HEK293 (cell line): Measurements from ENCODE around the gene EPB41L2.

Experiments used
- CTCF ChIA-PET: fragments of 350-600 bp; formaldehyde crosslinking; extraction: SDS; loops from one replicate; lab custom pipeline; 2021; ENCODE audit warnings: antibody characterized with exemption; lab: Yijun Ruan, JAX
- POLR2A ChIA-PET: fragments of 300-600 bp; formaldehyde crosslinking; extraction: SDS; loops from one replicate; lab custom pipeline; 2020; ENCODE audit warnings: antibody characterized with exemption, inconsistent platforms; lab: Yijun Ruan, JAX
- H3K27ac ChIP-seq: fragments of 200-500 bp; sonication (Bioruptor generic); 2 replicates; pipeline ENCODE4 v1.5.1; 2014; ENCODE audit warnings: low read depth, low read length, control low read depth, inconsistent platforms; ENCODE audit errors: extremely low read depth
- H3K36me3 ChIP-seq, 2 experiments: fragments of 200-500 bp in 1 of 2; sonication (Bioruptor generic) in 1 of 2; 1 replicate in 1 of 2; 2 replicates in 1 of 2; pipeline ENCODE4 v1.5.1; 2014 to 2017; ENCODE audit warnings: inconsistent platforms in 2 of 2, low read length in 2 of 2; ENCODE audit not compliant: control insufficient read depth in 2 of 2, insufficient read depth in 1 of 2
- H3K4me1 ChIP-seq: fragments of 200-500 bp; sonication (Bioruptor generic); 2 replicates; pipeline ENCODE4 v1.5.1; 2014; ENCODE audit warnings: mild to moderate bottlenecking, low read length, inconsistent platforms; ENCODE audit not compliant: control insufficient read depth, insufficient read depth
- H3K4me3 ChIP-seq: 2 replicates; pipeline ENCODE4 v1.5.1; 2011; ENCODE audit warnings: low read depth, mild to moderate bottlenecking, control low read depth, low read length, moderate library complexity
- H3K9me3 ChIP-seq: fragments of 200-500 bp; sonication (Bioruptor generic); 2 replicates; pipeline ENCODE4 v1.5.1; 2014; ENCODE audit warnings: low read depth, low read length, inconsistent platforms; ENCODE audit not compliant: control insufficient read depth, insufficient read depth
- GLI4 ChIP-seq: fragments of 450-650 bp; formaldehyde crosslinking; IDR thresholded peaks from 2 replicates; pipeline ENCODE4 v1.5.1; 2016; ENCODE audit warnings: missing biosample characterization, missing genetic modification characterization
- MEIS1 ChIP-seq: sonication (generic); formaldehyde crosslinking; IDR thresholded peaks from 2 replicates; pipeline ENCODE4 v1.8.1; 2022; ENCODE audit warnings: missing genetic modification reagents, mild to moderate bottlenecking, borderline replicate concordance
- SP7 ChIP-seq: fragments of 450-650 bp; formaldehyde crosslinking; IDR thresholded peaks from 2 replicates; pipeline ENCODE4 v1.5.1; 2016; ENCODE audit warnings: missing biosample characterization, missing genetic modification characterization
- ZBTB17 ChIP-seq: fragments of 450-650 bp; formaldehyde crosslinking; IDR thresholded peaks from 2 replicates; pipeline ENCODE4 v1.5.1; 2016; ENCODE audit warnings: missing biosample characterization, missing genetic modification characterization
- ZNF114 ChIP-seq: fragments of 450-650 bp; formaldehyde crosslinking; IDR thresholded peaks from 2 replicates; pipeline ENCODE4 v1.5.0; 2017; ENCODE audit warnings: missing biosample characterization, missing genetic modification characterization
- ZNF133 ChIP-seq: fragments of 450-650 bp; formaldehyde crosslinking; IDR thresholded peaks from 2 replicates; pipeline ENCODE4 v1.5.1; 2016; ENCODE audit warnings: missing biosample characterization, missing genetic modification characterization
- ZNF138 ChIP-seq: fragments of 450-650 bp; formaldehyde crosslinking; IDR thresholded peaks from 2 replicates; pipeline ENCODE4 v1.5.1; 2016; ENCODE audit warnings: missing biosample characterization, missing genetic modification characterization, borderline replicate concordance
- ZNF2 ChIP-seq: fragments of 450-650 bp; formaldehyde crosslinking; IDR thresholded peaks from 2 replicates; pipeline ENCODE4 v1.5.1; 2016; ENCODE audit warnings: missing biosample characterization, missing genetic modification characterization
- ZNF292 ChIP-seq: fragments of 450-650 bp; formaldehyde crosslinking; IDR thresholded peaks from 2 replicates; pipeline ENCODE4 v1.5.1; 2016; ENCODE audit warnings: low read depth, missing biosample characterization, missing genetic modification characterization, borderline replicate concordance
- ZNF335 ChIP-seq: fragments of 450-650 bp; formaldehyde crosslinking; conservative IDR thresholded peaks from 2 replicates; pipeline ENCODE4 v1.5.1; 2016; ENCODE audit warnings: missing biosample characterization, missing genetic modification characterization
- ZNF558 ChIP-seq: fragments of 450-650 bp; formaldehyde crosslinking; IDR thresholded peaks from 2 replicates; pipeline ENCODE4 v1.5.1; 2016; ENCODE audit warnings: missing biosample characterization, missing genetic modification characterization
- ZNF654 ChIP-seq: fragments of 450-650 bp; formaldehyde crosslinking; IDR thresholded peaks from 2 replicates; pipeline ENCODE4 v1.5.1; 2016; ENCODE audit warnings: low read depth, missing biosample characterization, missing genetic modification characterization
- ZNF664 ChIP-seq: fragments of 450-650 bp; formaldehyde crosslinking; IDR thresholded peaks from 2 replicates; pipeline ENCODE4 v1.5.1; 2016; ENCODE audit warnings: missing biosample characterization, missing genetic modification characterization
- ZNF777 ChIP-seq: fragments of 450-650 bp; formaldehyde crosslinking; IDR thresholded peaks from 2 replicates; pipeline ENCODE4 v1.5.1; 2017; ENCODE audit warnings: missing biosample characterization, missing genetic modification characterization, borderline replicate concordance
- ZNF791 ChIP-seq: fragments of 450-650 bp; formaldehyde crosslinking; IDR thresholded peaks from 2 replicates; pipeline ENCODE4 v1.5.1; 2016; ENCODE audit warnings: missing biosample characterization, missing genetic modification characterization
- ZSCAN16 ChIP-seq: fragments of 450-650 bp; formaldehyde crosslinking; IDR thresholded peaks from 2 replicates; pipeline ENCODE4 v1.5.1; 2016; ENCODE audit warnings: missing biosample characterization, missing genetic modification characterization
- TF ChIP-seq, protein P1 (sequence below): fragments of 450-650 bp; formaldehyde crosslinking; IDR thresholded peaks from 2 replicates; pipeline ENCODE4 v1.5.0; 2017; ENCODE audit warnings: missing biosample characterization, missing genetic modification characterization, borderline replicate concordance
- TF ChIP-seq, protein P2 (sequence below): fragments of 450-650 bp; formaldehyde crosslinking; IDR thresholded peaks from 2 replicates; pipeline ENCODE4 v1.5.1; 2016; ENCODE audit warnings: missing biosample characterization, missing genetic modification characterization
- TF ChIP-seq, protein P3 (sequence below): IDR thresholded peaks from 2 replicates; pipeline ENCODE4 v1.6.1; 2011; ENCODE audit warnings: mild to moderate bottlenecking, low read depth, low read length, borderline replicate concordance
- TF ChIP-seq, protein P4 (sequence below): fragments of 450-650 bp; IDR thresholded peaks from 2 replicates; pipeline ENCODE4 v1.5.1; 2018; ENCODE audit warnings: missing biosample characterization, mild to moderate bottlenecking, missing genetic modification characterization
- TF ChIP-seq, protein P5 (sequence below): fragments of 450-650 bp; formaldehyde crosslinking; IDR thresholded peaks from 2 replicates; pipeline ENCODE4 v1.5.1; 2016; ENCODE audit warnings: missing biosample characterization, missing genetic modification characterization

Gene EPB41L2

DNA sequence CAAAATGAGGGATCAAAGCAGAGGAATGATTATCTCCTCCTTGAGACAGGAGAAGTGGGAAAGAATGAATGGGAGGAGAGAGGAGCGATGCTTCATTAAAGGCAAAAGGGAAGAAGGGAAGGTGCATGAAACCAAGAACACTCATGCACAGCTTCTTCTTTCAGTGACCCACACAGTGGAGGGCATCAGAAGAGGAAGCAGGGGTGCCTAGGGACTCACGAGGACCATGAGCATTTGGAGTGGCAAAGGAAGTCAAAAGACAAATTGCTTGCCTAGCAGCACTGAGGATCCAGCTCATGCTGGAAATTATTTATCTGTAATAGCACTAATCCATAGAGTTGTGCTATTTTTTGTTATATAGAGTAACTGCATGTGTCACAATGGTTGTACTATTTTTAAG, 169.8 kb downstream of the EPB41L2 start (continued):
- TF ChIP-seq, protein P1, sequence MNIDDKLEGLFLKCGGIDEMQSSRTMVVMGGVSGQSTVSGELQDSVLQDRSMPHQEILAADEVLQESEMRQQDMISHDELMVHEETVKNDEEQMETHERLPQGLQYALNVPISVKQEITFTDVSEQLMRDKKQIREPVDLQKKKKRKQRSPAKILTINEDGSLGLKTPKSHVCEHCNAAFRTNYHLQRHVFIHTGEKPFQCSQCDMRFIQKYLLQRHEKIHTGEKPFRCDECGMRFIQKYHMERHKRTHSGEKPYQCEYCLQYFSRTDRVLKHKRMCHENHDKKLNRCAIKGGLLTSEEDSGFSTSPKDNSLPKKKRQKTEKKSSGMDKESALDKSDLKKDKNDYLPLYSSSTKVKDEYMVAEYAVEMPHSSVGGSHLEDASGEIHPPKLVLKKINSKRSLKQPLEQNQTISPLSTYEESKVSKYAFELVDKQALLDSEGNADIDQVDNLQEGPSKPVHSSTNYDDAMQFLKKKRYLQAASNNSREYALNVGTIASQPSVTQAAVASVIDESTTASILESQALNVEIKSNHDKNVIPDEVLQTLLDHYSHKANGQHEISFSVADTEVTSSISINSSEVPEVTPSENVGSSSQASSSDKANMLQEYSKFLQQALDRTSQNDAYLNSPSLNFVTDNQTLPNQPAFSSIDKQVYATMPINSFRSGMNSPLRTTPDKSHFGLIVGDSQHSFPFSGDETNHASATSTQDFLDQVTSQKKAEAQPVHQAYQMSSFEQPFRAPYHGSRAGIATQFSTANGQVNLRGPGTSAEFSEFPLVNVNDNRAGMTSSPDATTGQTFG = no peak
- TF ChIP-seq ZNF558 (tag by site-specific recombination) = no peak

DNA sequence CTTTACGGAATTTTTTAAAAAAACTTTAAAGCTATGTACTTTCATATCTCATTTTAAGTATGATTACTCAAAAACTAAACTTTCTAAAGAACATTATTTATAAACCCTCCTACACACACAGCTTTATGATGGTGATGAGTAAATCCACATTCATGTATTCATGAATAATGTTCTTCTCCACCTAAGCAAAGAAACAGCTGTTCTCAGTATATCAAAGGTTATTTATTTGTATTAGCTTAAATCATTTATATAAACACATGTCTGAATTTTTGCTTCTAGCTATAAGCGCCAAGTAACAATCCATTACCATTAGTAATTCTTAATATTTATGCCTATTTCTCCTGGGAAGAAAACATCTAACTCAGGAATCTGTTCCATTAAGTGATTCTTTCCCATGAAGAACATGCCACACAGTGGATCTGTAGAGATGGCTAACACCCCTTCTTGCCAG, 172.5 kb downstream of the EPB41L2 start:
- ChIA-PET POLR2A (interaction anchor here (0.5 to 0.7 kb wide), 2 partner anchors 16 to 169 kb away, joined by 3 to 4 read pairs; no protein-coding TSS in a partner anchor), CTCF (interaction anchor here (0.7 to 11.6 kb wide), 8 partner anchors 18 to 1071 kb away, joined by 3 to 175 read pairs (median 4); no protein-coding TSS in a partner anchor)
- Histone ChIP-seq H3K36me3 (peaks cover 19 to 48% of the 10 kb centered on the region in 2 experiments), H3K4me1 (no peaks in the 10 kb centered on the region), H3K27ac (no peak overlapping the region), H3K4me3 (no peak overlapping the region), H3K9me3 (no peaks in the 10 kb centered on the region)
- TF ChIP-seq ZNF138 (no peak), MEIS1 (CRISPR knock-in tag) (no peak), ZNF133 (no peak), ZBTB17 (tag by site-specific recombination) (no peak), ZNF664 (no peak)
- TF ChIP-seq, protein P2, sequence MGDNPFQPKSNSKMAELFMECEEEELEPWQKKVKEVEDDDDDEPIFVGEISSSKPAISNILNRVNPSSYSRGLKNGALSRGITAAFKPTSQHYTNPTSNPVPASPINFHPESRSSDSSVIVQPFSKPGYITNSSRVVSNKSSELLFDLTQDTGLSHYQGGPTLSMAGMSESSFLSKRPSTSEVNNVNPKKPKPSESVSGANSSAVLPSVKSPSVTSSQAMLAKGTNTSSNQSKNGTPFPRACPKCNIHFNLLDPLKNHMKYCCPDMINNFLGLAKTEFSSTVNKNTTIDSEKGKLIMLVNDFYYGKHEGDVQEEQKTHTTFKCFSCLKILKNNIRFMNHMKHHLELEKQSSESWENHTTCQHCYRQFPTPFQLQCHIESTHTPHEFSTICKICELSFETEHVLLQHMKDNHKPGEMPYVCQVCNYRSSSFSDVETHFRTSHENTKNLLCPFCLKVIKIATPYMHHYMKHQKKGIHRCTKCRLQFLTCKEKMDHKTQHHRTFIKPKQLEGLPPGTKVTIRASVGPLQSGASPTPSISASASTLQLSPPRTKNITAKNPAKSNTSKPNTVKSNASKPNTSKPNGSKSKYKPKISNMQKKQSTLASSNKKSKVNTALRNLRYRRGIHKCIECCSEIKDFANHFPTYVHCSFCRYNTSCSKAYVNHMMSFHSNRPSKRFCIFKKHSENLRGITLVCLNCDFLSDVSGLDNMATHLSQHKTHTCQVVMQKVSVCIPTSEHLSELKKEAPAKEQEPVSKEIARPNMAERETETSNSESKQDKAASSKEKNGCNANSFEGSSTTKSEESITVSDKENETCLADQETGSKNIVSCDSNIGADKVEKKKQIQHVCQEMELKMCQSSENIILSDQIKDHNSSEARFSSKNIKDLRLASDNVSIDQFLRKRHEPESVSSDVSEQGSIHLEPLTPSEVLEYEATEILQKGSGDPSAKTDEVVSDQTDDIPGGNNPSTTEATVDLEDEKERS = no peak

DNA sequence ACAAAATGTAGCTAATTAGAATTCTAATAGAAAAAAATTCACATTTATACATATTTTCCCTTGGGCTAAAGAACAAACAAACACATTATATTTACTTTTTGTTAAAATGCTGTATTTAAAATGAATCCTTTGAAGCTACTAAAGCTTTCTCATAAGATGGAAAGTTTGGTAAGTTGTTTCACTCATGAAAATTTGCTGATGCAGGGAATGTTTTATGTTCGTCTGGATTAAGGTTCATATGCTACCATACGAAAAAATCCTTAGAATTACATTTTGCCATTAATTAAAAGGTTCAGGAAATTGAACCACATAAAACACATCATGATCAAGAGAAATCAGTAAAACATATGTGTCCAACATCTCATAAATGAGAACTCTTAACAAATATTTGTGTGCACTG, 173.6 kb downstream of the EPB41L2 start:
- Histone ChIP-seq H3K27ac (no peak overlapping the region), H3K9me3 (no peaks in the 10 kb centered on the region), H3K36me3 (peaks cover 23 to 42% of the 10 kb centered on the region in 2 experiments), H3K4me1 (no peaks in the 10 kb centered on the region)
- CTCF ChIA-PET = interaction anchor here (0.6 to 11.6 kb wide), 7 partner anchors 18 to 1019 kb away, joined by 3 to 175 read pairs (median 3); no protein-coding TSS in a partner anchor
- POLR2A ChIA-PET = no interaction called here
- no peak for TF ChIP-seq ZNF114 (tag by site-specific recombination)
- TF ChIP-seq GLI4 (tag by site-specific recombination) = no peak
- TF ChIP-seq, protein P3, sequence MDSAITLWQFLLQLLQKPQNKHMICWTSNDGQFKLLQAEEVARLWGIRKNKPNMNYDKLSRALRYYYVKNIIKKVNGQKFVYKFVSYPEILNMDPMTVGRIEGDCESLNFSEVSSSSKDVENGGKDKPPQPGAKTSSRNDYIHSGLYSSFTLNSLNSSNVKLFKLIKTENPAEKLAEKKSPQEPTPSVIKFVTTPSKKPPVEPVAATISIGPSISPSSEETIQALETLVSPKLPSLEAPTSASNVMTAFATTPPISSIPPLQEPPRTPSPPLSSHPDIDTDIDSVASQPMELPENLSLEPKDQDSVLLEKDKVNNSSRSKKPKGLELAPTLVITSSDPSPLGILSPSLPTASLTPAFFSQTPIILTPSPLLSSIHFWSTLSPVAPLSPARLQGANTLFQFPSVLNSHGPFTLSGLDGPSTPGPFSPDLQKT = no peak
- no peak for TF ChIP-seq ZNF2
- no peak for TF ChIP-seq ZNF791
- TF ChIP-seq ZNF335 (tag by site-specific recombination) = no peak
- TF ChIP-seq, protein P4, sequence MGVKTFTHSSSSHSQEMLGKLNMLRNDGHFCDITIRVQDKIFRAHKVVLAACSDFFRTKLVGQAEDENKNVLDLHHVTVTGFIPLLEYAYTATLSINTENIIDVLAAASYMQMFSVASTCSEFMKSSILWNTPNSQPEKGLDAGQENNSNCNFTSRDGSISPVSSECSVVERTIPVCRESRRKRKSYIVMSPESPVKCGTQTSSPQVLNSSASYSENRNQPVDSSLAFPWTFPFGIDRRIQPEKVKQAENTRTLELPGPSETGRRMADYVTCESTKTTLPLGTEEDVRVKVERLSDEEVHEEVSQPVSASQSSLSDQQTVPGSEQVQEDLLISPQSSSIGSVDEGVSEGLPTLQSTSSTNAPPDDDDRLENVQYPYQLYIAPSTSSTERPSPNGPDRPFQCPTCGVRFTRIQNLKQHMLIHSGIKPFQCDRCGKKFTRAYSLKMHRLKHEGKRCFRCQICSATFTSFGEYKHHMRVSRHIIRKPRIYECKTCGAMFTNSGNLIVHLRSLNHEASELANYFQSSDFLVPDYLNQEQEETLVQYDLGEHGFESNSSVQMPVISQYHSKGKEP (tag by site-specific recombination) = no peak
- TF ChIP-seq SP7 (tag by site-specific recombination) = no peak
- TF ChIP-seq ZNF292 (tag by site-specific recombination) = no peak
- TF ChIP-seq, protein P5, sequence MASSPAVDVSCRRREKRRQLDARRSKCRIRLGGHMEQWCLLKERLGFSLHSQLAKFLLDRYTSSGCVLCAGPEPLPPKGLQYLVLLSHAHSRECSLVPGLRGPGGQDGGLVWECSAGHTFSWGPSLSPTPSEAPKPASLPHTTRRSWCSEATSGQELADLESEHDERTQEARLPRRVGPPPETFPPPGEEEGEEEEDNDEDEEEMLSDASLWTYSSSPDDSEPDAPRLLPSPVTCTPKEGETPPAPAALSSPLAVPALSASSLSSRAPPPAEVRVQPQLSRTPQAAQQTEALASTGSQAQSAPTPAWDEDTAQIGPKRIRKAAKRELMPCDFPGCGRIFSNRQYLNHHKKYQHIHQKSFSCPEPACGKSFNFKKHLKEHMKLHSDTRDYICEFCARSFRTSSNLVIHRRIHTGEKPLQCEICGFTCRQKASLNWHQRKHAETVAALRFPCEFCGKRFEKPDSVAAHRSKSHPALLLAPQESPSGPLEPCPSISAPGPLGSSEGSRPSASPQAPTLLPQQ (tag by site-specific recombination) = no peak
- TF ChIP-seq ZNF654 = no peak
- no peak for TF ChIP-seq ZSCAN16 (tag by site-specific recombination)
- no peak for TF ChIP-seq ZNF777 (tag by site-specific recombination)
- TF ChIP-seq, all 188 proteins: peak for 0
- no peak overlapping the region for H3K4me3 ChIP-seq
